ENCODE measurements around the gene LINGO1. TPM values are rescaled to one million over a fixed set of nuclear protein-coding genes. Genes with fewer than 3 reads are reported as not detected.

LINGO1 gene
- under 1 TPM in 2 of 6 experiments, not detected in 4; 0.09 to 0.11 TPM for total RNA-seq (2021; fragmentation: NEBNext Ultra II Directional; extraction: Animal tissue kit (Norgen Biotek cat#: 25700))
- long read RNA-seq, result 0 reads

- TF ChIP-seq, protein P1, sequence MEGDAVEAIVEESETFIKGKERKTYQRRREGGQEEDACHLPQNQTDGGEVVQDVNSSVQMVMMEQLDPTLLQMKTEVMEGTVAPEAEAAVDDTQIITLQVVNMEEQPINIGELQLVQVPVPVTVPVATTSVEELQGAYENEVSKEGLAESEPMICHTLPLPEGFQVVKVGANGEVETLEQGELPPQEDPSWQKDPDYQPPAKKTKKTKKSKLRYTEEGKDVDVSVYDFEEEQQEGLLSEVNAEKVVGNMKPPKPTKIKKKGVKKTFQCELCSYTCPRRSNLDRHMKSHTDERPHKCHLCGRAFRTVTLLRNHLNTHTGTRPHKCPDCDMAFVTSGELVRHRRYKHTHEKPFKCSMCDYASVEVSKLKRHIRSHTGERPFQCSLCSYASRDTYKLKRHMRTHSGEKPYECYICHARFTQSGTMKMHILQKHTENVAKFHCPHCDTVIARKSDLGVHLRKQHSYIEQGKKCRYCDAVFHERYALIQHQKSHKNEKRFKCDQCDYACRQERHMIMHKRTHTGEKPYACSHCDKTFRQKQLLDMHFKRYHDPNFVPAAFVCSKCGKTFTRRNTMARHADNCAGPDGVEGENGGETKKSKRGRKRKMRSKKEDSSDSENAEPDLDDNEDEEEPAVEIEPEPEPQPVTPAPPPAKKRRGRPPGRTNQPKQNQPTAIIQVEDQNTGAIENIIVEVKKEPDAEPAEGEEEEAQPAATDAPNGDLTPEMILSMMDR (IDR thresholded peaks at IDR 0.05), result no peak
- DNase-seq, result no peak
- peak within 1 kb of the TSS; percentile 69 for H3K4me3 Mint-ChIP-seq
- H3K27ac Mint-ChIP-seq, result no peak within 1 kb of the TSS
- H3K36me3 Mint-ChIP-seq (ENCODE audit: low read depth), result no peaks in the 10 kb centered on the region
- H3K9me3 Mint-ChIP-seq, result no peaks in the 10 kb centered on the region
- no peaks in the 10 kb centered on the region for H3K4me1 Mint-ChIP-seq (ENCODE audit: low read depth)
- peaks cover 33% of the 10 kb centered on the region for H3K27me3 Mint-ChIP-seq (ENCODE audit: insufficient read depth)
Measured at GRCh38 chr15:77632534-77633133, at the start of gene LINGO1. Gene LINGO1 (minus strand): TSS chr15:77632912. CDS start chr15:77632315, 597 bp downstream.

- no peak for DNase-seq
- H3K9me3 Mint-ChIP-seq, result no peaks in the 10 kb centered on the region
- H3K27me3 Mint-ChIP-seq (ENCODE audit: insufficient read depth), result peaks cover 40% of the 10 kb centered on the region
- TF ChIP-seq, protein P1 (IDR thresholded peaks at IDR 0.05), result no peak
- H3K4me3 Mint-ChIP-seq, result no peak overlapping the region
- no peaks in the 10 kb centered on the region for H3K36me3 Mint-ChIP-seq (ENCODE audit: low read depth)
- no peak overlapping the region for H3K27ac Mint-ChIP-seq
- no peaks in the 10 kb centered on the region for H3K4me1 Mint-ChIP-seq (ENCODE audit: low read depth)
Measured at GRCh38 chr15:77681362-77681761, 48.6 kb upstream of the LINGO1 start.

DNA sequence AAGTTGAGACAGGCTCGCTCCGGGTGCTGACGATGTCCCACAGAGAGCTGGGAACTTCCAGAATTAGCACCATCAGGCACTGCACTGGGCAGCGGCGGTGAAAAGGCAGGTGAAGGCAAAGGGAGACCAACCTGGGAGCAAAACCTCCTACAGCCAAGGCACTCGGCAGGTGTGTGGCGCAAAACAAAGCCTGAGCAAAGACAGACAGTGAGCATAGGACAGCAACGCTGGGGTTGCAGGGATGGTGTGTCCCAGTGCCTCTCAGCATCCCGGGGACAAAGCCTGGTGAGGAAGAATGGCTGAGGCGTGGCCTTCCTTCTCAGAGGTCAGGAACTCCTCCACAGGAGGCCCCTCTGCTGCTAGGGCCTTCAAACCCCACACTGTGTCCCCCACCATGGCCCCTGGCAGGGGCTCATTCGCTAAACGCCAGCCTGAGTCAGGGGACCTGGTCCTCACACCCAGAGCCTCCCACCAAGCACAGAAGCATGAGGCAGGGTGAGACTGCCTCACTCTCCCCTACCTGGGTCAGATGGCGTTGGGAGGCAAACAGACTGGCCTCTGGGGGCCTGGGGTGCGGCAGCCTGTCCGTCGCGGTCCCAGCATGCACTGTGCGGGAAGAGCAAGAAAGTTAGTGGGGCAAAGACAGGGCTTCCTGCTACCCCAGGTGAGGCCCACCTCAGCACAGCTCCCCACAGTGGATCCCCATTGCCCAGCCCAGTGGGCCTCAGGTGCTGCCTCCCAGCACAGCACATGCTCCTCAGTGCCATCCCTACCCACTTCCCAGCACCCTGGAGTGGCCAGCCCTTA lies 44.1 kb upstream of the LINGO1 start:
- Mint-ChIP-seq H3K4me3 (no peak overlapping the region), H3K4me1 (ENCODE audit: low read depth) (no peaks in the 10 kb centered on the region), H3K36me3 (ENCODE audit: low read depth) (no peaks in the 10 kb centered on the region), H3K9me3 (no peaks in the 10 kb centered on the region), H3K27me3 (ENCODE audit: insufficient read depth) (peaks cover 35% of the 10 kb centered on the region), H3K27ac (no peak overlapping the region)
- DNase-seq, result no peak
- TF ChIP-seq, protein P1 (IDR thresholded peaks at IDR 0.05), result no peak

GRCh38 chr15:77675806-77676415 lies 43.2 kb upstream of the LINGO1 start:
- DNase-seq, result no peak
- TF ChIP-seq, protein P1 (IDR thresholded peaks at IDR 0.05), result no peak
- Mint-ChIP-seq H3K27me3 (ENCODE audit: insufficient read depth) (peaks cover 32% of the 10 kb centered on the region), H3K9me3 (no peaks in the 10 kb centered on the region), H3K4me1 (ENCODE audit: low read depth) (no peaks in the 10 kb centered on the region), H3K4me3 (no peak overlapping the region), H3K36me3 (ENCODE audit: low read depth) (no peaks in the 10 kb centered on the region), H3K27ac (no peak overlapping the region)

- H3K36me3 Mint-ChIP-seq (ENCODE audit: low read depth), result no peaks in the 10 kb centered on the region
- no peak overlapping the region for H3K4me3 Mint-ChIP-seq
- H3K27me3 Mint-ChIP-seq (ENCODE audit: insufficient read depth), result peaks cover 37% of the 10 kb centered on the region
- H3K4me1 Mint-ChIP-seq (ENCODE audit: low read depth), result no peaks in the 10 kb centered on the region
- DNase-seq, result no peak
- TF ChIP-seq, protein P1 (IDR thresholded peaks at IDR 0.05), result no peak
- H3K27ac Mint-ChIP-seq, result no peak overlapping the region
- no peaks in the 10 kb centered on the region for H3K9me3 Mint-ChIP-seq
Measured at GRCh38 chr15:77674327-77674726, 41.6 kb upstream of the LINGO1 start.
